C4-2B (cell line): ENCODE data around the gene GARIN1A.

ENCODE experiments used
- H3K27ac ChIP-seq: fragments of 450-650 bp; 2 replicates; pipeline ENCODE4 v1.5.1; 2017
- ZFX ChIP-seq: fragments of 450-650 bp; IDR thresholded peaks from 2 replicates; pipeline ENCODE4 v1.6.1; 2017
- TF ChIP-seq, protein P1 (sequence below): fragments of 450-650 bp; conservative IDR thresholded peaks from 2 replicates; pipeline ENCODE4 v1.5.1; 2017; ENCODE audit warnings: mild to moderate bottlenecking

GARIN1A gene

DNA sequence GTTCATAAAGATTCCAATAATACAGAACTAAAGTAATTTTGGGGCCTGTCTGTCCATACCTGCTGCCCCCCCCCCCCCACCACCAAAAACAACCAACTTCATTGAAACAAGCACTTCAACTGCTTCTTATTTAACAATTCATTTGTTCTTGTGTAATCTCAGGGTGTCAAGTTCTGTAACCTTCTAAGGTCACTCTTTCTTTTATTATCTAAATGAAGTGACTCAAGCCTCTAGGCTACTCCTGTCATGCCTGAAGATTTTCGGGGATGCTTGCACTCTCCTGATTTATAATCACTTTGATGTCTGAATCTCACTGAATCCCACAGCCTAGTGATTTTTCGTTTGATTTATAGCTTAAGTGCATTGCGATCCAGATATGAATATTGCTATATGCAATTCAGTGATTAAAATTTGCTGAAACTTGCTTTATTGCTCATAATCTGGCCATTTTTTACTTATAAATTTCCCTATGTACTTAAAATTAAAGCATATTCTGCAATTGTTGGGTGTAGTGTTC, 27.2 kb downstream of the GARIN1A start:
- TF ChIP-seq, protein P1, sequence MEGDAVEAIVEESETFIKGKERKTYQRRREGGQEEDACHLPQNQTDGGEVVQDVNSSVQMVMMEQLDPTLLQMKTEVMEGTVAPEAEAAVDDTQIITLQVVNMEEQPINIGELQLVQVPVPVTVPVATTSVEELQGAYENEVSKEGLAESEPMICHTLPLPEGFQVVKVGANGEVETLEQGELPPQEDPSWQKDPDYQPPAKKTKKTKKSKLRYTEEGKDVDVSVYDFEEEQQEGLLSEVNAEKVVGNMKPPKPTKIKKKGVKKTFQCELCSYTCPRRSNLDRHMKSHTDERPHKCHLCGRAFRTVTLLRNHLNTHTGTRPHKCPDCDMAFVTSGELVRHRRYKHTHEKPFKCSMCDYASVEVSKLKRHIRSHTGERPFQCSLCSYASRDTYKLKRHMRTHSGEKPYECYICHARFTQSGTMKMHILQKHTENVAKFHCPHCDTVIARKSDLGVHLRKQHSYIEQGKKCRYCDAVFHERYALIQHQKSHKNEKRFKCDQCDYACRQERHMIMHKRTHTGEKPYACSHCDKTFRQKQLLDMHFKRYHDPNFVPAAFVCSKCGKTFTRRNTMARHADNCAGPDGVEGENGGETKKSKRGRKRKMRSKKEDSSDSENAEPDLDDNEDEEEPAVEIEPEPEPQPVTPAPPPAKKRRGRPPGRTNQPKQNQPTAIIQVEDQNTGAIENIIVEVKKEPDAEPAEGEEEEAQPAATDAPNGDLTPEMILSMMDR, result no peak
- no peak for TF ChIP-seq ZFX

DNA sequence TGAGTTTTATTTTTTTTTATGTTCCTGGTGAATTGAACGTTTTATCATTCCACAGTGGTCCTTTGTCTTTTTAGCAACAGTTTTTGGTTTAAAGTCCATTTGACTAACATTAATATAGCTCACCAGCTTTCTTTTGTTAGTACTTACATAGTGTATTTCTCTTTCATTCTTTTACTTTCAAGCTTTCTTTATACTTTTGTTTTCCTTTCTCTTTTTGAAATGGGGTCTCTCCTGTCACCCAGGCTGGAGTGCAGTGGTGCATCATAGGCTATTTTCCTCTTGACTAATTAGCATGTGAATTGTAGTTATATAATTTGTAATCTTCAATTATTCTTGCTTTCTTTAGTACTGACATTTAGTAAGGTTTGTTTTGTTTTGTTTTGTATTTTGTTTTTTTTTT, 27.8 kb downstream of the GARIN1A start:
- TF ChIP-seq, protein P1, result no peak
- no peak for TF ChIP-seq ZFX
- no peak overlapping the region for H3K27ac ChIP-seq

More for the DNA sequence above, 27.2 kb downstream of the GARIN1A start:
- H3K27ac ChIP-seq, result no peak overlapping the region

DNA sequence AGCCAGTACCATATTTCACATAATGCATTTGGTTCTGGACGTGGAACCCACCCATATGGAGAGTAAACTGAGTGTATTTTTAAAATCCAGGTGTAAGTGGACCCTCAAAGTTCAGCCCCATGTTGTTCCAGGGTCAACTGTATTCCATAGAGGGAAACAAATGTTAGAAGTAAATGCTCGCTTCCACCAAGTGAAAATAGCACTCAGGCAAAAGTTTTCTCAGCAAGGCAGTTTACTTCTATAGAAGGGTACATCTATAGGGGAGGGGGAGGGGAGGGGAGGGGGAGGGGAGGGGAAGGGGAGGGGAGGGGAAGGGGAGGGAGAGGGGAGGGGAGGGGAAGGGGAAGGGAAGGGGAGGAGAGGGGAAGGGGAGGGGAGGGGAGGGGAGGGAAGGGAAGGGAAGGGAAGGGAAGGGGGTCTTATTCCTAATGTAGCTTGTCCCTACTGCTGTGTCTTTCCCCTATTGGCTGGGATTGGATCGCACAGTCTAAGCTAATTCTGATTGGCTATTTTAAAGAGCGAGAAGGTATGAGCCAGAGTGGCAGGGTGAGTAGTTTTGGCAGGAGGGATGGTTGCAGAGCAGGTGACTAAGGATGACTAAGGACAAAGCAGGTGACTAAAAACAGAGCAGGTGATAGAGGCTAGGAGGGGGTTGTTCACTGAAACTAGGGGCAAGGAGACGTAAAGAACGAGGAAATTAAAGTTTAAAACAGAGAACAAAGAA, 29.1 kb downstream of the GARIN1A start:
- no peak overlapping the region for H3K27ac ChIP-seq
- TF ChIP-seq ZFX, result no peak
- TF ChIP-seq, protein P1, result no peak

DNA sequence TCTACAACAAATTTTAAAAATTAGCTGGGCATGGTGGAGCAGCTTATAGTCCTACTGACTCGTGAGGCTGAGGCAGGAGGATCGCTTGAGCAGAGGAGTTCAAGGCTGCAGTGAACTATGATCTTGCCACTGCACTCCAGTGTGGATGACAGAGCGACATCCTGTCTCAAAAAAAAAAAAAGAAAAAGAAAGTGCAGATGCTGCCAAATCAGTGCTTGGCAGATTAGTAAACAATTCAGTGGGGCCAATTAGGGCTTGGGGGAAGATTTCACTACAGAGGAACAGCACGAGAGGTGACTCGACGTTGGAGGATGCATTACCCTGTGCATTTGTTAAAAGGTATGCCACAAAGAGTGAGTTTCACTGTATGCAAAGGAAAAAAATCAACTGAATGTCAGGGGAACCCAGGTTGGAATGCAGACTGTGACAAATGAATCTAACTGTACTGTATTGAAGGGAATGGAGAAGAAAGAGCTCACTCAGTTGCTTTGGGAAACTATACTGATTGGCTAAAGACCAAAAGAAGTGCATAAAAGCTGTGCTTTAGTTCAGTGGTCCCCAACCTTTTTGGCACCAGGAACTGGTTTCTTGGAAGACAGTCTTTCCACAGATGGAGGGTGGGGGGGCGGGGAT, 31.6 kb downstream of the GARIN1A start:
- no peak overlapping the region for H3K27ac ChIP-seq
- TF ChIP-seq ZFX, result no peak
- TF ChIP-seq, protein P1, result no peak

DNA sequence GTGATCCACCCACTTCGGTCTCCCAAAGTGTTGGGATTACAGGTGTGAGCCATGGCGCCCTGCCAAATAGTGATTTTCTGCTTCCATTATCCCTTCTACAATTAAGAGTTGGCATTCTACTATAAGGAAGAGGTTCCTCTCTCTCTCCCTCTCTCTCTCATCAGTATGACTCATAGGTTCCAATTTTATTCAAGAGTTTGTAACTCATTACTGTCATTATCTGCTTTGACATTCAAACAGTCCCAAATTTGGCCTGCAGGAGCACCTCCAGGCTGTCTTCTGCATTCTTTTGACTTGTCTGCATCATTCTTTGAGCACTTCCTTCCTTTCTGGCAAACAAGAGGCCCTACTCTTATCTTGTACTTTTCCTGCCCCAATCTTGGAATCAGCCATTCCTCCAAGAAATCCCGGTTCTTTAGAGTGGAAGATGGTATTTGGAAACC, 33.8 kb downstream of the GARIN1A start:
- no peak overlapping the region for H3K27ac ChIP-seq
- TF ChIP-seq ZFX, result no peak
- TF ChIP-seq, protein P1, result no peak

DNA sequence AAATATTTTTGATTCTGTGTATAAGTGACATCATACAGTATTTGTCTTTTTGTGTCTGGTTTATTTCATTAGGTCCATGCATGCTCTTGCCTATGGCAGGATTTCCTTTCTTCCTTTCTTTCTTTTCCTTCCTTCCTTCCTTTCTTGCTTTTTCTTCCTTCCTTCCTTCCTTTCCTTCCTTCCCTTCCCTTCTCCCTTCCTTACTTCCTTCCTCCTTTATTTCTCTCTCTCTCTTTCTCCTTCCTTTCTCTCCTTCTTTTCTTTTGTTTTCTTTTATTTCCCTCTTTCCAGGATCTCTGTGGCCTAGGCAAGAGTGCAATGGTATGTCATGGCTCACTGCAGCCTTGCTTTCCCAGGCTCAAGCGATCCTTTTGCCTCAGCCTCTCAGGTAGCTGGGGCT, 35.7 kb downstream of the GARIN1A start:
- no peak overlapping the region for H3K27ac ChIP-seq
- no peak for TF ChIP-seq ZFX
- TF ChIP-seq, protein P1, result no peak

DNA sequence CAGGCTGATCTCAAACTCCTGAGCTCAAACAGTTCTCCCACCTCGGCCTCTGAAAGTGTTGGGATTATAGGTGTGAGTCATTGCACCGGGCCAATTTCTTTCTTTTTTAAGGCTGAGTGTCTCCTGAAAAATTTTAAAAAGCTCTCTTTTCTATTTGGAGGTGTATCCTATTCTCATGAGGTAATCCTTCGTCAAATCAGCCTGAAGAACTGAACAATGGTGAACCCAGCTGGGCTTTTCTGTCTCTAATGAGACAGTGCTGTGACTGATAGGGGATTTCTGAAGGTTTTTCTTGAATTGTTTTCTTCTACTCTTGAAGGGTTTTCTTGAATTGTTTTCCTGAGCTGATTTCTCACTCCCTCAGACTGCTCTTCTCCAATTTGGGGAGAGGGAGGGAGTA, 36.1 kb downstream of the GARIN1A start:
- TF ChIP-seq, protein P1, result no peak
- no peak for TF ChIP-seq ZFX
- no peak overlapping the region for H3K27ac ChIP-seq
